ENCODE results near the gene MGAT5. TPM values are rescaled to one million over a fixed set of nuclear protein-coding genes. Genes with fewer than 3 reads are reported as not detected.

The MGAT5 gene
- polyA plus RNA-seq, 3 donors from 2014 or later, result 2.2 to 7.3 (median 4.0) TPM

GRCh38 chr2:134233728-134234136 lies 20.1 kb upstream of the MGAT5 start:
- H3K27me3 Mint-ChIP-seq (ENCODE audit: low read depth in 3 of 3), result peaks cover 0 to 2% (median 1%) of the 10 kb centered on the region in 3 donors
- H3K9me3 Mint-ChIP-seq, result peaks cover 0 to 4% (median 0%) of the 10 kb centered on the region in 6 donors
- no peak for DNase-seq
- H3K4me3 Mint-ChIP-seq, result peak overlapping the region; percentile 59 to 80 (median 72)
- H3K4me1 Mint-ChIP-seq, result peaks cover 82 to 83% of the 10 kb centered on the region in 2 donors
- peaks cover 2 to 4% (median 3%) of the 10 kb centered on the region in 3 donors for H3K36me3 Mint-ChIP-seq
- H3K27ac Mint-ChIP-seq, result peak overlapping the region; percentile 71 to 89 (median 86)

- no peak for DNase-seq
- H3K4me3 Mint-ChIP-seq, result peak overlapping the region in 4 of 5 donors; percentile 59 to 73 (median 71)
- H3K4me1 Mint-ChIP-seq, result peaks cover 81 to 82% of the 10 kb centered on the region in 2 donors
- no peaks in the 10 kb centered on the region for H3K9me3 Mint-ChIP-seq
- H3K36me3 Mint-ChIP-seq, result peaks cover 0 to 4% (median 3%) of the 10 kb centered on the region in 3 donors
- H3K27ac Mint-ChIP-seq, result peak overlapping the region; percentile 71 to 89 (median 86)
- peaks cover 0 to 2% (median 1%) of the 10 kb centered on the region in 3 donors for H3K27me3 Mint-ChIP-seq (ENCODE audit: low read depth in 3 of 3)
Measured at GRCh38 chr2:134234535-134234934, 19.3 kb upstream of the MGAT5 start.

GRCh38 chr2:134235510-134236144 lies 18.2 kb upstream of the MGAT5 start:
- H3K27me3 Mint-ChIP-seq (ENCODE audit: low read depth in 3 of 3), result peaks cover 0 to 2% (median 1%) of the 10 kb centered on the region in 3 donors
- DNase-seq, result no peak
- H3K36me3 Mint-ChIP-seq, result peaks cover 0 to 5% (median 3%) of the 10 kb centered on the region in 3 donors
- H3K9me3 Mint-ChIP-seq, result no peaks in the 10 kb centered on the region
- H3K4me1 Mint-ChIP-seq, result peaks cover 81 to 82% of the 10 kb centered on the region in 2 donors
- H3K27ac Mint-ChIP-seq, result peak overlapping the region; percentile 68 to 89 (median 88)
- H3K4me3 Mint-ChIP-seq, result peak overlapping the region in 4 of 5 donors; percentile 30 to 62 (median 40)

GRCh38 chr2:134238371-134238770 lies 15.5 kb upstream of the MGAT5 start:
- H3K4me3 Mint-ChIP-seq, result no peak overlapping the region
- H3K9me3 Mint-ChIP-seq, result no peaks in the 10 kb centered on the region
- no peak overlapping the region for H3K27ac Mint-ChIP-seq
- peaks cover 55 to 62% of the 10 kb centered on the region in 2 donors for H3K4me1 Mint-ChIP-seq
- peaks cover 0 to 2% (median 0%) of the 10 kb centered on the region in 3 donors for H3K27me3 Mint-ChIP-seq (ENCODE audit: low read depth in 3 of 3)
- peaks cover 0 to 5% (median 3%) of the 10 kb centered on the region in 3 donors for H3K36me3 Mint-ChIP-seq
- no peak for DNase-seq

- Mint-ChIP-seq H3K4me3 (no peak overlapping the region), H3K4me1 (peaks cover 51 to 62% of the 10 kb centered on the region in 2 donors), H3K36me3 (peaks cover 0 to 5% (median 3%) of the 10 kb centered on the region in 3 donors), H3K27ac (no peak overlapping the region), H3K9me3 (no peaks in the 10 kb centered on the region), H3K27me3 (ENCODE audit: low read depth in 3 of 3) (peaks cover 0 to 2% (median 0%) of the 10 kb centered on the region in 3 donors)
- no peak for DNase-seq
Measured at GRCh38 chr2:134240061-134240460, 13.8 kb upstream of the MGAT5 start.

- Mint-ChIP-seq H3K9me3 (no peaks in the 10 kb centered on the region), H3K4me1 (peaks cover 50 to 62% of the 10 kb centered on the region in 2 donors), H3K27me3 (ENCODE audit: low read depth in 3 of 3) (peaks cover 0 to 2% (median under 1%) of the 10 kb centered on the region in 3 donors), H3K4me3 (no peak overlapping the region), H3K36me3 (peaks cover 0 to 5% (median 3%) of the 10 kb centered on the region in 3 donors), H3K27ac (no peak overlapping the region)
- DNase-seq, result no peak
Measured at GRCh38 chr2:134241911-134242310, 12.0 kb upstream of the MGAT5 start.

- peaks cover 0 to 5% (median 3%) of the 10 kb centered on the region in 3 donors for H3K36me3 Mint-ChIP-seq
- peak overlapping the region in 1 of 6 donors; percentile 45 for H3K27ac Mint-ChIP-seq
- H3K27me3 Mint-ChIP-seq (ENCODE audit: low read depth in 3 of 3), result peaks cover 0 to 4% (median 3%) of the 10 kb centered on the region in 3 donors
- H3K9me3 Mint-ChIP-seq, result no peaks in the 10 kb centered on the region
- peaks cover 47 to 71% of the 10 kb centered on the region in 2 donors for H3K4me1 Mint-ChIP-seq
- no peak overlapping the region for H3K4me3 Mint-ChIP-seq
- no peak for DNase-seq
Measured at GRCh38 chr2:134243244-134243643, 10.6 kb upstream of the MGAT5 start.

GRCh38 chr2:134244086-134244485 lies 9.8 kb upstream of the MGAT5 start:
- DNase-seq, result no peak
- no peak overlapping the region for H3K4me3 Mint-ChIP-seq
- H3K27me3 Mint-ChIP-seq (ENCODE audit: low read depth in 3 of 3), result peaks cover 0 to 5% (median 3%) of the 10 kb centered on the region in 3 donors
- peaks cover 52 to 75% of the 10 kb centered on the region in 2 donors for H3K4me1 Mint-ChIP-seq
- H3K9me3 Mint-ChIP-seq, result no peaks in the 10 kb centered on the region
- peaks cover 0 to 5% (median 3%) of the 10 kb centered on the region in 3 donors for H3K36me3 Mint-ChIP-seq
- no peak overlapping the region for H3K27ac Mint-ChIP-seq

- DNase-seq, result peak in 1 of 3 donors; percentile 10
- Mint-ChIP-seq H3K4me3 (peak overlapping the region in 1 of 5 donors; percentile 2), H3K9me3 (no peaks in the 10 kb centered on the region), H3K36me3 (peaks cover 0 to under 1% (median 0%) of the 10 kb centered on the region in 3 donors), H3K4me1 (peaks cover 52 to 75% of the 10 kb centered on the region in 2 donors), H3K27me3 (ENCODE audit: low read depth in 3 of 3) (peaks cover 0 to 5% (median 3%) of the 10 kb centered on the region in 3 donors), H3K27ac (peak overlapping the region in 3 of 6 donors; percentile 5 to 38 (median 37))
Measured at GRCh38 chr2:134244587-134244986, 9.3 kb upstream of the MGAT5 start.

- Mint-ChIP-seq H3K27me3 (ENCODE audit: low read depth in 3 of 3) (peaks cover 0 to 5% (median 3%) of the 10 kb centered on the region in 3 donors), H3K36me3 (no peaks in the 10 kb centered on the region), H3K9me3 (no peaks in the 10 kb centered on the region), H3K4me1 (peaks cover 57 to 75% of the 10 kb centered on the region in 2 donors), H3K4me3 (peak overlapping the region in 4 of 5 donors; percentile 18 to 63 (median 28)), H3K27ac (peak overlapping the region in 3 of 6 donors; percentile 12 to 59 (median 35))
- DNase-seq, result peak; percentile 54 to 66 (median 61)
Measured at GRCh38 chr2:134245340-134245984, 8.4 kb upstream of the MGAT5 start.

- peaks cover 65 to 83% of the 10 kb centered on the region in 2 donors for H3K4me1 Mint-ChIP-seq
- peaks cover 0 to 5% (median 3%) of the 10 kb centered on the region in 3 donors for H3K27me3 Mint-ChIP-seq (ENCODE audit: low read depth in 3 of 3)
- no peaks in the 10 kb centered on the region for H3K9me3 Mint-ChIP-seq
- H3K4me3 Mint-ChIP-seq, result peak overlapping the region in 1 of 5 donors; percentile 26
- H3K27ac Mint-ChIP-seq, result peak overlapping the region in 1 of 6 donors; percentile 21
- H3K36me3 Mint-ChIP-seq, result no peaks in the 10 kb centered on the region
- no peak for DNase-seq
Measured at GRCh38 chr2:134246154-134246874, 7.6 kb upstream of the MGAT5 start.

GRCh38 chr2:134247679-134248078 lies 6.2 kb upstream of the MGAT5 start:
- H3K27ac Mint-ChIP-seq, result no peak overlapping the region
- no peak for DNase-seq
- H3K4me3 Mint-ChIP-seq, result no peak overlapping the region
- peaks cover 74 to 92% of the 10 kb centered on the region in 2 donors for H3K4me1 Mint-ChIP-seq
- H3K27me3 Mint-ChIP-seq (ENCODE audit: low read depth in 3 of 3), result peaks cover 0 to 5% (median 3%) of the 10 kb centered on the region in 3 donors
- H3K9me3 Mint-ChIP-seq, result no peaks in the 10 kb centered on the region
- H3K36me3 Mint-ChIP-seq, result peaks cover 0 to 6% (median 5%) of the 10 kb centered on the region in 3 donors

GRCh38 chr2:134248913-134249312 lies 5.0 kb upstream of the MGAT5 start:
- Mint-ChIP-seq H3K4me1 (peaks cover 74 to 94% of the 10 kb centered on the region in 2 donors), H3K9me3 (no peaks in the 10 kb centered on the region), H3K27me3 (ENCODE audit: low read depth in 3 of 3) (peaks cover 0 to 7% (median 3%) of the 10 kb centered on the region in 3 donors), H3K4me3 (no peak overlapping the region), H3K27ac (no peak overlapping the region), H3K36me3 (peaks cover 0 to 11% (median 8%) of the 10 kb centered on the region in 3 donors)
- no peak for DNase-seq

All from immature natural killer cell (primary cell).